ENCODE measurements around the gene ALPK3.

- no peak for TF ChIP-seq EP300 (IDR thresholded peaks at IDR 0.05; ENCODE audit: borderline replicate concordance)
- no peak for TF ChIP-seq CREB1 (IDR thresholded peaks at IDR 0.05; ENCODE audit: low read depth)
- no peak for TF ChIP-seq TAF1 (IDR thresholded peaks at IDR 0.05; ENCODE audit: low read depth)
- no peak for TF ChIP-seq CEBPB (IDR thresholded peaks at IDR 0.05)
Observed at GRCh38 chr15:84909029-84909428, 91.9 kb downstream of the ALPK3 start.

Measured in Ishikawa (cell line).